ENCODE measurements around the gene KAZALD1.
"Not testable (repeated sequence)": the region's sequence is repeated elsewhere in the genome, so short reads cannot be mapped to it uniquely, and the experiment has no call there.

KAZALD1 gene

GRCh38 chr10:101030496-101031127 is 31.2 kb upstream of the KAZALD1 start:
- no peak for DNase-seq (ENCODE audit: low read depth in 2 of 2)

DNA sequence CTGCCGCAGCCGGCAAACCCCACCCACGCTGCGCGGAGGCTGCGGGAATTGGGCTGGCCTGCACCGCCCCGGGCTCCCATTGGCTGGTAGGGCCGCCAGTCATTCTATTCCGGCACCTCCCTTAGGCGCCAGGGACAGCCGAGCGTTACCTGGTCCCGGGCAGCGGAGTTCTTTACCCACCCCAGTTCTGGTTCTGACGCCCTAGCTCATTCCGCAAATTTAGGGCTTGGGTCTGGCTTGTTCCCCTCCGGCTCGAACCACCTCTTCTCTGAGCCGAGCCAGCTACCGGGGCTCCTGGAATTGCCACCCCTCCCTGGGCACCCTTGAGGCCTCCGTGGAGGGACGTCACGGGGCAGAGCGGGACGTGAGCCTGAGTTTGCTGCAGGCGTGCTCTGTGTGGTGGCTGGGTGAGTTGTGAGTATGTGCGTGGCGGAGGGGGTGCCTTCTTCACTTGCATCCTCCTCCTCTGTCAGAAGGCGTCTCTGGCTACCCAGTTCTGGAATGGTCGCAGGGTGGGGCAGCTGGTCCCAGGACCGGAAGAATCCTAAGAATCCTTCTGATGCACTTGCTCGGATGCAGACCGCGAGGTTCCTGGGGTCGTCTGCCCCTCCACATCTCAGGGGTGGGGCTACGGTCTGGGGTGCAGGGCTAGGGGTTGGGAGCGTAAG is 30.5 kb upstream of the KAZALD1 start, which contains the start of the genes PDZD7 and SFXN3:
TSS of gene PDZD7 (minus strand) at position 2 of the 668 bp plus-strand sequence. CDS start 910 bp downstream, outside the sequence.
TSS of gene SFXN3 (plus strand) at position 107 of the 668 bp plus-strand sequence. CDS start 3,461 bp downstream, outside the sequence.
- DNase-seq (ENCODE audit: low read depth in 2 of 2), result peak; percentile 91 to 97

DNA sequence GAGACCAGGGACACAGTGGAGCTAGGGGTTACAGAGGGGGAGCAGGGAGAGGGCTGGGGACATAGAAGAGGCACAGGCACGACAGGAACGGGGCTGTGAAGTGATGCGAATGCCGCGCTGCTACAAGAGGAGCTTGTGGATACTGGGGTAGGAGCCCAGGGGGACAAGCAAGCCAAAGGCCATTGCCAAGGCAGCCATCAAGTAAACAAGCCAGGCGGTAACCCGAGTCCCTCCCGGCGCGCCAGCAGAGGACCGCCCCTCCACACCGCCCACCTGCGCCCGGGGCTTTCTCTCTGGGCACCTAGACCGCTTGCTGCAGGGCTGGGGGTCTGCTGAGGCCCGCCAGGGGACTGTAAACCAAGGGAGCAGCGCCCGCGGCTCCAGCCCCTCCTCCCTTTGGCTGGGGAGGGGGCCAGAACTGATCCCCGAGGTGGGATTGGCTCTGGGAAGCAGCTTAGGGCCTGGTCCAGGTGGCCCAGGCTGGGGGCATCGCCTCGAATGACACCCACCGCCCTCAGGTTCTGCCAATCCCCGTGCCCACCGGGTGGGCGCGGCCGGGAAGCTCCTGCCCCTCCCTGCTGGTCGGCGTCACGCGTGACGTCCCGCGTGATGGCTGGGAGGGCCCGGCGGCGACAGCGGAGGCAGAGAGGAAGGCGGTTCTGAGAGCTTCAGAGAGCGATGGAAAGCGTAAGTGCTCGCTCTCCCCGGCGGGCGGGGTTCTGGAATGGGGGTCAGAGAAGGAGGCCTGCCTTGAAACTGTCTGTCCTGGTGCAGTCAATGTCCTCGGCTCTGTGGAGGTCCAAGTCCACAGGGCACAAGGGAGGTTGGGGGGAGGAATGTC is 29.8 kb upstream of the KAZALD1 start:
- DNase-seq (ENCODE audit: low read depth in 2 of 2), result peak; percentile 52 to 67

DNA sequence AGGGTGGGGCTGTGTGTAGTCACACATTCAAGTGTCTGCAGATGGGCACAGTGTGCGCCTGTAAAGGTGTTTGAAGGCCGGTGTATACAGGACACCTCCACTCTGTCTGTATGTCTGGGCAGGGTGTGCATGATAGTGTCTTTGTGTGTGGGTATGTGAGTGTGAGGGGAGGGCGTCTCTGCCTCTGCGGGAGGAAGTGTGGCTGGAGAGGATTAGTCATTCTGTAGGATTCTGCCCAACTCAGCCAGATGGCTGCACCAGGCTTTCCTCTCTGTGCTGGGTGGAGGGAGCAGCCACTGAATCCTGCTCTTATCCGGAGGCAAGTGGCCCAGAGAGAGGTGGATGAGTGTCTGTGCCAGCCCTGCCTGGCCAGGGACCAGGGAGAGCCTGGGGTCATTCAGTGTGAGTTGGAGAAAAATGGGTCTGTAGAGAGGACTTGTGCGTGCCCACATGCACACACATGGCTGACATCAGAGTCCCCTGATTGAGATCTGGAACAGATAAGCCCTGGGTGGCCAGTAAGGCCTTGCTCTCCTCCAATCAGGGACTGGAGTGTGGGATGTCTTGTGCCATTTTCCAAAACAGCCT is 29.1 kb upstream of the KAZALD1 start:
- peak; percentile 25 to 35 for DNase-seq (ENCODE audit: low read depth in 2 of 2)

GRCh38 chr10:101033276-101033675 is 28.5 kb upstream of the KAZALD1 start:
- no peak for DNase-seq (ENCODE audit: low read depth in 2 of 2)

GRCh38 chr10:101034404-101034803 is 27.4 kb upstream of the KAZALD1 start:
- not testable (repeated sequence) for DNase-seq (ENCODE audit: low read depth in 2 of 2)

DNA sequence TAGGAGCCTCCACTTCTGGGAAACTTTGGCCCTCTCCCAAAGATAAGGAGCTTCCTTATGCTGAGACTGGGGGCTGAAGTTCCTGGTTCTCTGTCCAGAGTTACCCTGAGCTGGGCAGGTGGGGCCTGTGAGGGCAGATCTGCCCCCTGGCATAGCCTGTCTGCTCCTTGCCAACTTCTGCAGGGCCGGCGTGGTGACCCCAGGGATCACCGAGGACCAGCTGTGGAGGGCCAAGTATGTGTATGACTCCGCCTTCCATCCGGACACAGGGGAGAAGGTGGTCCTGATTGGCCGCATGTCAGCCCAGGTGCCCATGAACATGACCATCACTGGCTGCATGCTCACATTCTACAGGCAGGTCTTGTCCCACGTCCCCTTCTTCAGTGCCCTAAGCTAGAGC is 26.5 kb upstream of the KAZALD1 start:
- no peak for DNase-seq (ENCODE audit: low read depth in 2 of 2)

DNA sequence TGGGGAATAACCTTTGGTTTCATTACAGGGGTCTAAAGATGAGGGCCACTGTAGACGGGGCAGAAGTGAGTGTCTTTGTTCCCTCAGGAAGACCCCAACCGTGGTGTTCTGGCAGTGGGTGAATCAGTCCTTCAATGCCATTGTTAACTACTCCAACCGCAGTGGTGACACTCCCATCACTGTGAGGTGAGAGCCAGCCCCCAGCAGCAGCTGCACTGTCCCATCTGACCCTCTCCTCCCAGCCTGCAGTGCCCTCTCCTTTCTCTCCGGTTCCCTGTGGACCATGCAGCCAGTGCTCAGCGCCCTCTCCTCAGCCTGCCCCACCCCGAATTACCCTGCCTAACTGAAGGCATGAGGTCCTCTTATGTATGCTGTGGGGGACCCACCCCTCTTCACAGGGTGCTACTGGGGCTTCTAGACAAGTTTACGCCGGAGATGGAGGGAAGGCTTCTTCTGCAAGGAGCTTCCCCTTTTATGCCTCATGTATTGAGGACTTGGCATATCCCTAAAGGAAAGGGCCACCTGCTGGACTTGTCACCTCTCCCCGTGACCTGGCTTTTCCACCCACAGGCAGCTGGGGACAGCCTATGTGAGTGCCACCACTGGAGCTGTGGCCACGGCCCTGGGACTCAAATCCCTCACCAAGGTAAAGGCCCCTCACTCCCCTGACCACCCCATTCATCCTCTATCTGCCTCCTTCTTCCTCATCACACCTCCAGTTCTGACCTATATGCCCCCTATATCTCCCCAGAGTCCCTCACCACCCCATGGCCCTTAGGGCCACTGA is 25.7 kb upstream of the KAZALD1 start:
- DNase-seq (ENCODE audit: low read depth in 2 of 2), result no peak

DNA sequence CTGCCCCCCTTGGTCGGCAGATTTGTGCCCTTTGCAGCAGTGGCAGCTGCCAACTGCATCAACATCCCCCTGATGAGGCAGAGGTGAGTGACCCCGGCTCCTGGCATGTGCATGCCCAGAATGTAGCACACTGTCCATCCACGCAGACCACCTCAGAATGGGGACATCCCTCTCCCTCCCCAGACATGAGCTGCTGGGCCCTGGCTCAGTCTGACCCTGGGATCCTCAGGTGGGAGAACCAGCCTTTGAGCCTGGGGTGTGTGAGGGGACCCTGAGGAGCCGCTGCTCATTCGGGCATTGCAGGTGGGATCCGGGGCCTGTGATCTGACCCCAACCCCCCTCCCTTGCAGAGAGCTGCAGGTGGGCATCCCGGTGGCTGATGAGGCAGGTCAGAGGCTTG is 25.1 kb upstream of the KAZALD1 start:
- no peak for DNase-seq (ENCODE audit: low read depth in 2 of 2)

DNA sequence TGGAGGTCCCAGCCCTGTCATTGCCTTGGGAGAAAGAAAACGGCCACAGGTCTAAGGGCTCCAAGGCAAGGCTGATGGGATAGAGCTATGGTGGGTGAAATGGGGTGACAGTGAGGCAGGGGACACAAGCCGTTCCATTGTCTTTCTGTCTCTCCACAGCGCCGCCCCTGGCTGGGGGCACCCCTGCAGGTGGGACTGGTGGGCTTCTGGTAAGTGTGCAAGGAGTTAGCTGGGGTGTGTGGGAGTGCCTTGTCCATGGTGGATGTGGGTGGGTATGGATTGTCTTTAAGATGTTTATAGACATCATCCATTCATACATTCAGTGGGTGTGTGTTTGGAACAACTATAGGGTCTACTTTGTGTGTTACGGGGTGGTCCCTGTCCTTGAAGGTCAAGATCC is 23.3 kb upstream of the KAZALD1 start:
- DNase-seq (ENCODE audit: low read depth in 2 of 2), result no peak

DNA sequence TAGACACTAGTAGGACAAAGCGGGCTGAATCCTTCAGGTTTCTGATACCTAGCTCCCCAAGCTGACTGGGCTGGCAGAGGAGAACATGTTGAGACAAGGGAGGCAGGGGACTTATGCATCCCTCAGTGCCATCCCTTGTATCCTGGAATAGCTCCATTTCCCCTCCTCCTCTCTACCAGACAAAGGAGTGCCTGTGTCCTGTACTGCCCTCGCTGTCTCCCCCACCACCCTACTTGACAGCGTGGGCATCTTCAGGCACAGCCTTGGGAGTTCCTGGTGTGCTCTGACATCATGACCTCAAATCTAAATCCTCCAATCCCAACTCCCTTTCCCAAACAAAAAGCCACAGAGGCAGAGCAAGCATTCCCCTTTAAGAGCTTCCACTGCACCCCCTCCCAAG is 21.7 kb upstream of the KAZALD1 start:
- no peak for DNase-seq (ENCODE audit: low read depth in 2 of 2)

GRCh38 chr10:101040851-101041250 is 20.9 kb upstream of the KAZALD1 start:
- DNase-seq (ENCODE audit: low read depth in 2 of 2), result no peak

DNA sequence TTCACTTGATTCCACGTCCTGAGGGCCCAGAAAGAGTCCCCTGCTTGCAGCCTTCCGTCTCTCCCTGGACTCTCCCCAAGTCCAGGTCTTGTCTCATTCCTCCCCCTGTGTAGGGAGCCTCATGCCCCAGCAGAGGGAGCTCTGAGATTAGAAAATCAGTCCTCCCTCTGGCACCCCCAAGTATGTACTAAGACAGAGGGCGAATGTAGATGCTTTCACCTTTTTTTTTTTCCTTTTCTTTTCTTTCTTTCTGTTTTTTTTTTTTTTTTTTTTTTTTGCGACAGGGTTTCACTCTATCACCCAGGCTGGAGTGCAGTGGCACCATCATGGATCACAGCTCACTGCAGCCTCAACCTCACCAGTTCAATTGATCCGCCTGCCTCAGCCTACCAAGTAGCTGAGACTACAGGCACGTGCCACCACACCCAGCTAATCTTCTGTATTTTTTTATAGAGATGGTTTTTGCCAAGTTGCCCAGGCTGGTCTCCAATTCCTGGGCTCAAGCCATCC is 20.5 kb upstream of the KAZALD1 start:
- peak in 1 of 2 donors; percentile 63 for DNase-seq (ENCODE audit: low read depth in 2 of 2)

DNA sequence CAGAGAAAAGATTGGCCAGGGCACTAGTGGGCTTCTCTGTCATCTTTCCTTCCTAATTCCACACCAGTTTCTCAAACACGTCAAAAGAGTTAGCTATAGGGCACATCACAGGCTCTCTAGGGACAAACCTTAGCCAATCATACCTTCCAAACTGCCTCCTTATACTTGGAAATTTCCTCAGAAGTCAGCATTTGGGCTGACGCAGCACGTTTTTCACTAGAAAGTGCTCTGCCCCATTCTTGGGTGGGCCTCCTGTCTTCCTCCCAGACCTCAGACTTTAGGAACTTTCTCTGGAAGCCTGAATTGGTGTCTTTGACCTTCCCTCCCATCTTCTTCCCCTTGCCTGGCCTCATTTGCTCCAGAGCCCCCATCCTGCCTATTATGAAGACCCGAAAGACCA is 19.7 kb upstream of the KAZALD1 start:
- no peak for DNase-seq (ENCODE audit: low read depth in 2 of 2)

GRCh38 chr10:101042667-101043362 is 19.0 kb upstream of the KAZALD1 start:
- peak; percentile 80 to 89 for DNase-seq (ENCODE audit: low read depth in 2 of 2)

- no peak for DNase-seq (ENCODE audit: low read depth in 2 of 2)
Observed at GRCh38 chr10:101043363-101043707, 18.5 kb upstream of the KAZALD1 start.

DNA sequence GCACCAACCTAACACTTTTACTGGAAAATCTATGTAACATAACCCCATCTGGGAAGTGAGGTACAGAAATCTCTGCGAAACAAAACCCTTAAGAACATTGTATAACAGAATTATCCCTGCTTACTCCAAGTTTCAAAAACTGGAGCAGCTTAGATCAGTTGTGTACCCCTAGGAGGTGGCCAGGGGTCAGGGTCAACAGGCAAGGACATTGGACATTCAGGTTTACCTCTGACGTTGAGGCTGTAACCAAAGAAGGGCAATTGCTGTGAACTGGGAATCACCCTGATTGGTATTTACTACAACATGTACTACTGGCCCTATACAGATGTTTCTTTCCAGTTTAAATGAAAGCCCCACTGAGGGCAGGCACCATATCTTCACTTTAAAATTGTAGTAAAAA is 17.7 kb upstream of the KAZALD1 start:
- DNase-seq (ENCODE audit: low read depth in 2 of 2), result no peak

- DNase-seq (ENCODE audit: low read depth in 2 of 2), result no peak
Observed at GRCh38 chr10:101046332-101047238, 15.2 kb upstream of the KAZALD1 start.

- DNase-seq (ENCODE audit: low read depth in 2 of 2), result no peak
Observed at GRCh38 chr10:101047268-101047667, 14.5 kb upstream of the KAZALD1 start.
